Cardiac muscle cell (in vitro differentiated cells and primary cell): Measurements from ENCODE around the gene TMEM37. TPM values are rescaled to one million over a fixed set of nuclear protein-coding genes. Genes with fewer than 3 reads are reported as not detected.

Experiments used
- DNase-seq, 2 donors: peaks; one replicate each; pipeline versions ENCODE4 v3.0.0 to v3.0.0-alpha.2; 2010 to 2017; ENCODE audit warnings: low read depth in 1 of 2, low spot score in 1 of 2
- H3K27ac ChIP-seq: fragments of 200-600 bp; sonication (generic); 2 replicates; pipeline ENCODE4 v1.5.1; 2016
- H3K27me3 ChIP-seq: fragments of 200-600 bp; sonication (generic); 2 replicates; pipeline ENCODE4 v1.6.0; 2016; ENCODE audit warnings: control low read depth
- H3K36me3 ChIP-seq: fragments of 200-600 bp; sonication (generic); 2 replicates; pipeline ENCODE4 v1.5.1; 2016; ENCODE audit warnings: control low read depth
- H3K4me1 ChIP-seq: fragments of 200-600 bp; sonication (generic); 2 replicates; pipeline ENCODE4 v1.8.1; 2017; ENCODE audit warnings: low read depth, mild to moderate bottlenecking, mixed run types
- H3K4me3 ChIP-seq: fragments of 200-600 bp; sonication (generic); 2 replicates; pipeline ENCODE4 v1.5.1; 2016; ENCODE audit warnings: mild to moderate bottlenecking
- H3K9me3 ChIP-seq: fragments of 200-600 bp; sonication (generic); 2 replicates; pipeline ENCODE4 v1.5.1; 2017; ENCODE audit warnings: low read depth, mild to moderate bottlenecking, control low read depth
- polyA plus RNA-seq: library from polyadenylated mRNA; unstranded; fragments of >200 nt; fragmentation: Nextera tagmentation; extraction: Ambion mirVana; gene quantifications from 2 replicates; pipeline ENCODE4 v1.2.1, GENCODE V29; 2016
- total RNA-seq: library from RNA; depleted of rRNA; stranded (reverse); fragments of >200 nt; gene quantifications from 2 replicates; pipeline ENCODE4 v1.2.3, GENCODE V29; 2016
- TF ChIP-seq, protein P1 (sequence below): IDR thresholded peaks from 2 replicates; pipeline ENCODE4 v1.5.1; 2012; ENCODE audit warnings: low read depth, mild to moderate bottlenecking, low read length

The TMEM37 gene
- total and polyA plus RNA-seq, 2 experiments from 2014 or later: 2.1 to 4.3 TPM

GRCh38 chr2:119421304-119421703, 10.3 kb upstream of the TMEM37 start:
- H3K9me3 ChIP-seq: no peaks in the 10 kb centered on the region
- no peak for DNase-seq
- H3K4me1 ChIP-seq: no peaks in the 10 kb centered on the region
- H3K36me3 ChIP-seq: no peaks in the 10 kb centered on the region
- TF ChIP-seq, protein P1, sequence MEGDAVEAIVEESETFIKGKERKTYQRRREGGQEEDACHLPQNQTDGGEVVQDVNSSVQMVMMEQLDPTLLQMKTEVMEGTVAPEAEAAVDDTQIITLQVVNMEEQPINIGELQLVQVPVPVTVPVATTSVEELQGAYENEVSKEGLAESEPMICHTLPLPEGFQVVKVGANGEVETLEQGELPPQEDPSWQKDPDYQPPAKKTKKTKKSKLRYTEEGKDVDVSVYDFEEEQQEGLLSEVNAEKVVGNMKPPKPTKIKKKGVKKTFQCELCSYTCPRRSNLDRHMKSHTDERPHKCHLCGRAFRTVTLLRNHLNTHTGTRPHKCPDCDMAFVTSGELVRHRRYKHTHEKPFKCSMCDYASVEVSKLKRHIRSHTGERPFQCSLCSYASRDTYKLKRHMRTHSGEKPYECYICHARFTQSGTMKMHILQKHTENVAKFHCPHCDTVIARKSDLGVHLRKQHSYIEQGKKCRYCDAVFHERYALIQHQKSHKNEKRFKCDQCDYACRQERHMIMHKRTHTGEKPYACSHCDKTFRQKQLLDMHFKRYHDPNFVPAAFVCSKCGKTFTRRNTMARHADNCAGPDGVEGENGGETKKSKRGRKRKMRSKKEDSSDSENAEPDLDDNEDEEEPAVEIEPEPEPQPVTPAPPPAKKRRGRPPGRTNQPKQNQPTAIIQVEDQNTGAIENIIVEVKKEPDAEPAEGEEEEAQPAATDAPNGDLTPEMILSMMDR: no peak
- H3K27ac ChIP-seq: no peak overlapping the region
- no peaks in the 10 kb centered on the region for H3K27me3 ChIP-seq
- no peak overlapping the region for H3K4me3 ChIP-seq

GRCh38 chr2:119421741-119422140, 9.9 kb upstream of the TMEM37 start:
- no peaks in the 10 kb centered on the region for H3K36me3 ChIP-seq
- no peaks in the 10 kb centered on the region for H3K9me3 ChIP-seq
- no peak overlapping the region for H3K27ac ChIP-seq
- TF ChIP-seq, protein P1: no peak
- DNase-seq: no peak
- H3K4me1 ChIP-seq: peaks cover 3% of the 10 kb centered on the region
- no peak overlapping the region for H3K4me3 ChIP-seq
- no peaks in the 10 kb centered on the region for H3K27me3 ChIP-seq

GRCh38 chr2:119422360-119423107, 9.1 kb upstream of the TMEM37 start:
- no peak overlapping the region for H3K27ac ChIP-seq
- peaks cover 4% of the 10 kb centered on the region for H3K4me1 ChIP-seq
- no peaks in the 10 kb centered on the region for H3K36me3 ChIP-seq
- no peaks in the 10 kb centered on the region for H3K27me3 ChIP-seq
- TF ChIP-seq, protein P1: no peak
- no peaks in the 10 kb centered on the region for H3K9me3 ChIP-seq
- DNase-seq: no peak
- H3K4me3 ChIP-seq: no peak overlapping the region

GRCh38 chr2:119423108-119423444, 8.6 kb upstream of the TMEM37 start:
- H3K27ac ChIP-seq: no peak overlapping the region
- TF ChIP-seq, protein P1: no peak
- H3K9me3 ChIP-seq: no peaks in the 10 kb centered on the region
- no peak for DNase-seq
- H3K4me1 ChIP-seq: peaks cover 4% of the 10 kb centered on the region
- H3K36me3 ChIP-seq: no peaks in the 10 kb centered on the region
- H3K27me3 ChIP-seq: no peaks in the 10 kb centered on the region
- H3K4me3 ChIP-seq: no peak overlapping the region

- Histone ChIP-seq H3K9me3 (no peaks in the 10 kb centered on the region), H3K36me3 (no peaks in the 10 kb centered on the region), H3K27ac (no peak overlapping the region), H3K4me1 (peaks cover 10% of the 10 kb centered on the region), H3K4me3 (no peak overlapping the region), H3K27me3 (no peaks in the 10 kb centered on the region)
- TF ChIP-seq, protein P1: no peak
- DNase-seq: no peak
These were observed 7.8 kb upstream of the TMEM37 start for GRCh38 chr2:119423811-119424210.
